GM19351 (cell line): Measurements from ENCODE around the gene CLMN.
"Not testable (repeated sequence)": the region's sequence is repeated elsewhere in the genome, so short reads cannot be mapped to it uniquely, and the experiment has no call there.

Experiments
- ATAC-seq: cut with Tn5 transposase; IDR thresholded peaks from one replicate; pipeline ENCODE4 v1.9.1; 2021; ENCODE audit warnings: mild to moderate bottlenecking, moderate library complexity; ENCODE audit not compliant: unreplicated experiment

Gene CLMN

GRCh38 chr14:95183082-95183481, 136.6 kb downstream of the CLMN start:
- ATAC-seq = no peak

- ATAC-seq = no peak
Measured at GRCh38 chr14:95182379-95182778, 137.3 kb downstream of the CLMN start.

- ATAC-seq = no peak
Measured at GRCh38 chr14:95180966-95181741, 138.6 kb downstream of the CLMN start.

GRCh38 chr14:95175670-95176069, 144.0 kb downstream of the CLMN start:
- not testable (repeated sequence) for ATAC-seq

- ATAC-seq = no peak
Measured at GRCh38 chr14:95174184-95174792, 145.4 kb downstream of the CLMN start.

- no peak for ATAC-seq
Measured at GRCh38 chr14:95173518-95173917, 146.2 kb downstream of the CLMN start.

- ATAC-seq = no peak
Measured at GRCh38 chr14:95167177-95167576, 152.5 kb downstream of the CLMN start.

- no peak for ATAC-seq
Measured at GRCh38 chr14:95165517-95165916, 154.2 kb downstream of the CLMN start.

GRCh38 chr14:95164506-95164905, 155.2 kb downstream of the CLMN start:
- ATAC-seq = no peak

GRCh38 chr14:95163666-95164065, 156.0 kb downstream of the CLMN start:
- no peak for ATAC-seq

GRCh38 chr14:95163132-95163531, 156.6 kb downstream of the CLMN start:
- ATAC-seq = no peak

- no peak for ATAC-seq
Measured at GRCh38 chr14:95162641-95163040, 157.1 kb downstream of the CLMN start.

GRCh38 chr14:95157327-95158189, 162.2 kb downstream of the CLMN start, which contains the start of gene DICER1:
Gene DICER1 (minus strand): TSS chr14:95157529. CDS start chr14:95133458, 24,071 bp downstream.
- peak; percentile 66 for ATAC-seq

GRCh38 chr14:95157048-95157326, 162.7 kb downstream of the CLMN start:
- peak; percentile 23 for ATAC-seq

GRCh38 chr14:95156161-95157047, 163.3 kb downstream of the CLMN start:
- ATAC-seq = peak; percentile 27

- ATAC-seq = no peak
Measured at GRCh38 chr14:95155045-95155444, 164.7 kb downstream of the CLMN start.

GRCh38 chr14:95153866-95154265, 165.8 kb downstream of the CLMN start:
- ATAC-seq = no peak

GRCh38 chr14:95151561-95151960, 168.1 kb downstream of the CLMN start:
- ATAC-seq = no peak

GRCh38 chr14:95150910-95151309, 168.8 kb downstream of the CLMN start:
- ATAC-seq = no peak

GRCh38 chr14:95149441-95149840, 170.3 kb downstream of the CLMN start:
- no peak for ATAC-seq

- no peak for ATAC-seq
Measured at GRCh38 chr14:95147597-95147996, 172.1 kb downstream of the CLMN start.
